ENCODE results near the gene DNM2. TPM values are rescaled to one million over a fixed set of nuclear protein-coding genes. Genes with fewer than 3 reads are reported as not detected.

Gene DNM2
- total and polyA plus RNA-seq, 2 of the 13 experiments (the other 11 are each of a cell fraction or from before 2014, with no cell fraction given) = 41.7 to 59.8 TPM

- TF ChIP-seq REST (IDR thresholded peaks at IDR 0.05; ENCODE audit: borderline replicate concordance in 1 of 2, low read depth in 1 of 2, low read length in 2 of 2) = peak; percentile 44 to 87
- no peak for TF ChIP-seq AFF4 (CRISPR knock-in tag; IDR thresholded peaks at IDR 0.05)
- TF ChIP-seq TCF12 (IDR thresholded peaks at IDR 0.05) = no peak
- no peak for TF ChIP-seq TCF12 (CRISPR knock-in tag; IDR thresholded peaks at IDR 0.05)
- TF ChIP-seq ZNF777 (CRISPR knock-in tag; IDR thresholded peaks at IDR 0.05) = peak; percentile 78
- no peak for TF ChIP-seq FLYWCH1 (CRISPR knock-in tag; IDR thresholded peaks at IDR 0.05)
- TF ChIP-seq NCOA1 (CRISPR knock-in tag; IDR thresholded peaks at IDR 0.05) = no peak
- TF ChIP-seq STAG1 (CRISPR knock-in tag; IDR thresholded peaks at IDR 0.05) = peak; percentile 70
- no peak for TF ChIP-seq CREB1 (IDR thresholded peaks at IDR 0.05)
- TF ChIP-seq CREB1 (CRISPR knock-in tag; IDR thresholded peaks at IDR 0.05) = no peak
- TF ChIP-seq THAP11 (CRISPR knock-in tag; IDR thresholded peaks at IDR 0.05) = no peak
- TF ChIP-seq IKZF1 (IDR thresholded peaks at IDR 0.05) = no peak
- TF ChIP-seq YEATS4 (CRISPR knock-in tag; IDR thresholded peaks at IDR 0.05; ENCODE audit: borderline replicate concordance) = no peak
- TF ChIP-seq ZNF136 (CRISPR knock-in tag; IDR thresholded peaks at IDR 0.05; ENCODE audit: low read depth) = no peak
- no peak for TF ChIP-seq NFKB2 (CRISPR knock-in tag; IDR thresholded peaks at IDR 0.05; ENCODE audit: borderline replicate concordance)
- no peak for TF ChIP-seq ZNF337 (CRISPR knock-in tag; IDR thresholded peaks at IDR 0.05; ENCODE audit: borderline replicate concordance, low read depth)
- TF ChIP-seq ZNF674 (CRISPR knock-in tag; IDR thresholded peaks at IDR 0.05; ENCODE audit: low read depth) = no peak
- no peak for TF ChIP-seq RORA (CRISPR knock-in tag; IDR thresholded peaks at IDR 0.05)
- TF ChIP-seq EP300 (IDR thresholded peaks at IDR 0.05; ENCODE audit: low read depth in 2 of 2, low read length in 2 of 2) = no peak
- 0 out of 2 replicates have a peak, but pooled peaks have one; percentile 32 for TF ChIP-seq EP300 (CRISPR knock-in tag; IDR thresholded peaks at IDR 0.05; ENCODE audit: borderline replicate concordance)
- no peak for TF ChIP-seq ZNF816 (CRISPR knock-in tag; IDR thresholded peaks at IDR 0.05; ENCODE audit: borderline replicate concordance)
- no peak for TF ChIP-seq NFE2 (CRISPR knock-in tag; IDR thresholded peaks at IDR 0.05)
- no peak for TF ChIP-seq ZNF503 (CRISPR knock-in tag; IDR thresholded peaks at IDR 0.05)
Observed at GRCh38 chr19:10701955-10702525, 15.8 kb upstream of the DNM2 start (continued).

All from HepG2 (cell line).